ENCODE results near the gene DCAF17. TPM values are rescaled to one million over a fixed set of nuclear protein-coding genes. Genes with fewer than 3 reads are reported as not detected.

DCAF17 gene
- total RNA-seq, 4 donors from 2014 or later: 12.0 to 22.8 (median 14.3) TPM

GRCh38 chr2:171433763-171434012, 338 bp upstream of the DCAF17 start, which contains the start of gene METTL8:
TSS of gene METTL8 (minus strand) at chr2:171433990. CDS start at chr2:171392185, 41,805 bp downstream.
- no peak for DNase-seq (ENCODE audit: extremely low spot score)
- no peak for TF ChIP-seq POLR2A (IDR thresholded peaks at IDR 0.05; ENCODE audit: low read depth)
- TF ChIP-seq, protein P1, sequence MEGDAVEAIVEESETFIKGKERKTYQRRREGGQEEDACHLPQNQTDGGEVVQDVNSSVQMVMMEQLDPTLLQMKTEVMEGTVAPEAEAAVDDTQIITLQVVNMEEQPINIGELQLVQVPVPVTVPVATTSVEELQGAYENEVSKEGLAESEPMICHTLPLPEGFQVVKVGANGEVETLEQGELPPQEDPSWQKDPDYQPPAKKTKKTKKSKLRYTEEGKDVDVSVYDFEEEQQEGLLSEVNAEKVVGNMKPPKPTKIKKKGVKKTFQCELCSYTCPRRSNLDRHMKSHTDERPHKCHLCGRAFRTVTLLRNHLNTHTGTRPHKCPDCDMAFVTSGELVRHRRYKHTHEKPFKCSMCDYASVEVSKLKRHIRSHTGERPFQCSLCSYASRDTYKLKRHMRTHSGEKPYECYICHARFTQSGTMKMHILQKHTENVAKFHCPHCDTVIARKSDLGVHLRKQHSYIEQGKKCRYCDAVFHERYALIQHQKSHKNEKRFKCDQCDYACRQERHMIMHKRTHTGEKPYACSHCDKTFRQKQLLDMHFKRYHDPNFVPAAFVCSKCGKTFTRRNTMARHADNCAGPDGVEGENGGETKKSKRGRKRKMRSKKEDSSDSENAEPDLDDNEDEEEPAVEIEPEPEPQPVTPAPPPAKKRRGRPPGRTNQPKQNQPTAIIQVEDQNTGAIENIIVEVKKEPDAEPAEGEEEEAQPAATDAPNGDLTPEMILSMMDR (IDR thresholded peaks at IDR 0.05): no peak
- no peak for TF ChIP-seq POLR2AphosphoS5 (IDR thresholded peaks at IDR 0.05)
- TF ChIP-seq EP300 (IDR thresholded peaks at IDR 0.05): no peak
- Histone ChIP-seq H3K27me3 (no peaks in the 10 kb centered on the region), H3K4me3 (peak within 1 kb of the TSS; percentile 69 to 87 (median 76)), H3K9me3 (no peaks in the 10 kb centered on the region), H3K36me3 (peaks cover 0 to 25% (median 16%) of the 10 kb centered on the region in 4 donors), H3K27ac (replicated peaks in 1 of 4) (peak within 1 kb of the TSS; percentile 93 to 98 (median 94)), H3K4me1 (peaks cover 10 to 49% (median 41%) of the 10 kb centered on the region in 4 donors)
- intact Hi-C loops (cut with DNase I): loop anchor here (2.0 to 10.0 kb wide), 3 partner anchors 91 to 461 kb away; partner anchors contain the start of gene DYNC1I2
- 0% methylated on average over 15 of the region's 15 CpGs for WGBS

DNA sequence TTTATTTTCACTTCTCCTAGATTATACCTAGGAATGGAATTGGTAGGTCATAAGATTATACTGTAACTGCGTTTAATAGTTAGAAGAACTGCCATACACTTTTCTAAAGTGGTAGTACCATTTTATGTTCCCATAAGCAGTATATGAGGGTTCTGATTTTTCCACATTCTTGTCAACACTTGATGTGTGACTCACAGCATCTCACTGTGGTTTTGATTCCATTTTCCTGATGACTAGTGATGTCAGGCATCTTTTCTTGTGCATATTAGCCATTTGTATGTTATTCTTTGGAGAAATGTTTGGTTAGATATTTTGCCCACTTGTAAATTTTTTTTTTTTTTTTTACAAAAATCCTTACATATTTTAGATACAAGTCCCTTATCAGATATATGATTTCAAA, 2.3 kb downstream of the DCAF17 start:
- TF ChIP-seq, protein P1 (IDR thresholded peaks at IDR 0.05): no peak
- no peak for TF ChIP-seq EP300 (IDR thresholded peaks at IDR 0.05)
- TF ChIP-seq POLR2AphosphoS5 (IDR thresholded peaks at IDR 0.05): no peak
- TF ChIP-seq POLR2A (IDR thresholded peaks at IDR 0.05; ENCODE audit: low read depth): no peak
- H3K36me3 ChIP-seq: peaks cover 0 to 48% (median 35%) of the 10 kb centered on the region in 4 donors
- 95% methylated on average over 1 of the region's 1 CpG for WGBS
- intact Hi-C loops (cut with DNase I): loop anchor here (10.0 kb wide), 1 partner anchor 248 kb away; the partner anchor contains the start of gene DYNC1I2
- no peaks in the 10 kb centered on the region for H3K9me3 ChIP-seq
- peaks cover 10 to 33% (median 31%) of the 10 kb centered on the region in 4 donors for H3K4me1 ChIP-seq
- no peaks in the 10 kb centered on the region for H3K27me3 ChIP-seq
- H3K27ac ChIP-seq (replicated peaks in 1 of 4): no peak overlapping the region
- no peak overlapping the region for H3K4me3 ChIP-seq
- no peak for DNase-seq (ENCODE audit: extremely low spot score)

DNA sequence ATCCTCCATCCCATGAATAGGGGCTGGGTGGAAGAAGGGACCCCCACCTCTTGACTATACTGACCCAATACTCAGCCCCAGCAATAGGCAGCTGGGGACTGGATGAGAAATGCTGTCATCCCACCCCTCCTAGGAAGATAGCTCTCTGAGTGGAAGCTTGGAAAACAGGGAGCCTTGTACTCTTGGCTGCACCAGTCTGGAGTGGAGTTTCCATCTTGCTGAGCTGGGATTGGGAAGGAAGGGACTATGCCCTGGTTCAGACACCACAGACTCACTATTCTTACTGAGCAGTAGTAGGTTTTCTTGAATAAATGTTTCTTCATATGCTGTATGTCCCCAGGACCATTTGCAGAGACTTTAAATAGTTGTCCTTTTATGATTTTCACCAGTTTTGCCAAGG, 7.4 kb downstream of the DCAF17 start:
- no peaks in the 10 kb centered on the region for H3K9me3 ChIP-seq
- no peaks in the 10 kb centered on the region for H3K4me1 ChIP-seq
- no peak for TF ChIP-seq EP300 (IDR thresholded peaks at IDR 0.05)
- no peak for TF ChIP-seq POLR2AphosphoS5 (IDR thresholded peaks at IDR 0.05)
- TF ChIP-seq POLR2A (IDR thresholded peaks at IDR 0.05; ENCODE audit: low read depth): no peak
- TF ChIP-seq, protein P1 (IDR thresholded peaks at IDR 0.05): no peak
- no peak for DNase-seq (ENCODE audit: extremely low spot score)
- H3K36me3 ChIP-seq: peaks cover 0 to 82% (median 63%) of the 10 kb centered on the region in 4 donors
- no peak overlapping the region for H3K4me3 ChIP-seq
- intact Hi-C loops (cut with DNase I): no loop called here
- H3K27ac ChIP-seq (replicated peaks in 1 of 4): no peak overlapping the region
- H3K27me3 ChIP-seq: no peaks in the 10 kb centered on the region

DNA sequence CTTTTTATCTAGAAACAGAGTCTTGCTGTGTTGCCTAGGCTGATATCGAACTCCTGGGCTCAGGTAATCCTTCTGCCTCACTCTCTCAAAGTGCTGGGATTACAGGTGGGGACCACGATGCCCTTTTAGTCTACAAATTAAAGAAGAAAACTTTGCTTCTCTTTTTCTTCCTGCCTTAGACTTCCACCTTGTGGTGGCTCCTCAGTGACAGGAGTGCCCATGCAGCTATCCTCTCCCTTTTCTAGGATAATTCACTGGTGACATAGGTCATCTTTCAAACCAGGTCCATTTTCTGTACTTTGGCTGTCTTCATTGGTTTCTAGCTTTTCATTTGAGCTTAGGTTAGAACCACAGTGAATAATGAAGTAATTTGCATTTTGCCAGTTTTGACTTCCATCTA, 13.6 kb downstream of the DCAF17 start:
- no peaks in the 10 kb centered on the region for H3K9me3 ChIP-seq
- no peak overlapping the region for H3K27ac ChIP-seq (replicated peaks in 1 of 4)
- H3K4me1 ChIP-seq: no peaks in the 10 kb centered on the region
- no peaks in the 10 kb centered on the region for H3K27me3 ChIP-seq
- 73% methylated on average over 2 of the region's 2 CpGs for WGBS
- intact Hi-C loops (cut with DNase I): no loop called here
- TF ChIP-seq POLR2A (IDR thresholded peaks at IDR 0.05; ENCODE audit: low read depth) (no peak), POLR2AphosphoS5 (IDR thresholded peaks at IDR 0.05) (no peak), EP300 (IDR thresholded peaks at IDR 0.05) (no peak)
- TF ChIP-seq, protein P1 (IDR thresholded peaks at IDR 0.05): no peak
- no peak overlapping the region for H3K4me3 ChIP-seq
- DNase-seq (ENCODE audit: extremely low spot score): no peak
- H3K36me3 ChIP-seq: peaks cover 0 to 85% (median 73%) of the 10 kb centered on the region in 4 donors

- Histone ChIP-seq H3K36me3 (peaks cover 0 to 88% (median 69%) of the 10 kb centered on the region in 4 donors), H3K27ac (replicated peaks in 1 of 4) (no peak overlapping the region), H3K9me3 (no peaks in the 10 kb centered on the region), H3K4me3 (no peak overlapping the region), H3K27me3 (no peaks in the 10 kb centered on the region), H3K4me1 (no peaks in the 10 kb centered on the region)
- TF ChIP-seq POLR2AphosphoS5 (IDR thresholded peaks at IDR 0.05) (no peak), EP300 (IDR thresholded peaks at IDR 0.05) (no peak), POLR2A (IDR thresholded peaks at IDR 0.05; ENCODE audit: low read depth) (no peak)
- TF ChIP-seq, protein P1 (IDR thresholded peaks at IDR 0.05): no peak
- intact Hi-C loops (cut with DNase I): no loop called here
- no peak for DNase-seq (ENCODE audit: extremely low spot score)
These were observed 17.0 kb downstream of the DCAF17 start for GRCh38 chr2:171451074-171451473.
